A204.1 (cell line): ENCODE measurements around the gene MYDGF.

Experiments used
- FAIRE-seq: peaks from 2 replicates; lab custom pipeline; 2012; peaks lifted over from hg19 to GRCh38; lab: Jason Lieb, UNC

The MYDGF gene

GRCh38 chr19:4673726-4674125, 3.6 kb upstream of the MYDGF start:
- FAIRE-seq = no peak

DNA sequence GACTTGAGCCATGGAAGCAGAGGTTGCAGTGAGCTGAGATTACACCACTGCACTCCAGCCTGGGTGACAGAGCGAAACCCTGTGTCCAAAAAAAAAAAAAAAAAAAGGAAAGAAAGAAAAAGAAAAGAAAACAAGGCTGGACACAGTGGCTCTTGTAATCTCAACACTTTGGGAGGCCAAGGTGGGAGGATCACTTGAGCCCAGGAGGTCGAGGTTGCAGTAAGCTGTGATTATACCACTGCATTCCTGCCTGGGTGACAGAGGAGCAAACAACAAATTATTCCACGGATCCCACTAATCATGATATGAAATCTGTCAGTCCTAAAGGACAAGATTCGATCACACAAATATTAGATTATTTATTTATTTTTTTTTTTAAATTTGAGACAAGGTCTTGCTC, 3.1 kb upstream of the MYDGF start:
- FAIRE-seq = no peak

- no peak for FAIRE-seq
Observed at GRCh38 chr19:4671185-4671851, 1.2 kb upstream of the MYDGF start.

DNA sequence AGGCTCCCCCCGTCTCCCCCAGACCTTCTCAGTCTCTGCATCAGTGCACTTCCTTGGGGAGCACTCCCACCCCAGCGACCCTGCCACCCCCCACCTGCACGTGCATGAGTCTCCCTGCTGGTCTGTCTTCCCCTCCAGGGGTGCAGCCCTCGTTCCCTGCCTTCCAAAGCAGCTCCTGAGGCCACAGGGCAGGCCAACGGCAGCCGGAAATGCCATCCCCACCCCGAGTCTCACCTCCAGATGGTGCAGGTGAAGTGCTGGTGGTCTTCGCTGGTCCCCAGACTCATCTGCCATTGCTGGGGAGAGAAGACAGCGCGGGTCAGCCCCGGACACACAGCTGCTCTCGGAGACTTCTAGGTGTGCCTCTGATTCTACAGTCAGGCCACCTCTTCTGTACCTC, 5.5 kb downstream of the MYDGF start:
- FAIRE-seq = no peak

DNA sequence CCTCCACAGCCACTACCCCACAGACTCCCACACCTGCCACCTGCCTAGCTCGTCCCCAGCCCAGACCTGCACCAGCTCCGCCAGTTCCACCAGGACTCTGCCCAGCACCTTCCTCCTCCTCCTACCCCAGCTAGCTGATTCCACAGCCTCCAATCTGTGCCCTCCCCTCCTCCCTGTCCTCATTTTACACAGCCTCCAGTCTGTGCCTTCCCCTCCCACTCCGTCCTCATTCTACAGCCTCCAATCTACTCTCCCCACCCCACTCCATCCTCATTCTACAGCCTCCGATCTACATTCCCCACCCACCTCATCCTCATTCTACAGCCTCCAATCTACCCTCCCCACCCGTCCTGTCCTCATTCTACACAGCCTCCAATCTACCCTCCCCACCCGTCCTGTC, 7.3 kb downstream of the MYDGF start:
- FAIRE-seq = no peak

- FAIRE-seq = no peak
Observed at GRCh38 chr19:4662020-4662695, 8.0 kb downstream of the MYDGF start.

DNA sequence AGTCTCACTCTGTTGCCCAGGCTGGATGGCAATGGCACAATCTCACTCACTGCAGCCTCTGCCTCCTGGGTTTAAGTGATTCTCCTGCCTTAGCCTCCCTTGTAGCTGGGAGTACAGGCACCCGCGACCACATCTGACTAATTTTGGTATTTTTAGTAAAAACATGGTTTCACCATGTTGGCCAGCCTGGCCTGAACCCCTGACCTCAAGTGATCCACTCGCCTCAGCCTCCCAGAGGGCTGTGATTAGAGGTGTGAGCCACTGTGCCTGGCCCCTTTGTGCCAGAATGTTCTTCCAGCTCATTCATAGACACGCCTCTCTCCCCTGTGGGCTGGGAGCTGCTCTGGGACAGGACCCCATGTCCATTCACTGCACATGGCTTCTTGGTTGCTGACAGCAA, 9.1 kb downstream of the MYDGF start:
- FAIRE-seq = no peak

- FAIRE-seq = no peak
Observed at GRCh38 chr19:4660181-4660791, 9.9 kb downstream of the MYDGF start.

- FAIRE-seq = no peak
Observed at GRCh38 chr19:4657835-4658234, 12.3 kb downstream of the MYDGF start.

DNA sequence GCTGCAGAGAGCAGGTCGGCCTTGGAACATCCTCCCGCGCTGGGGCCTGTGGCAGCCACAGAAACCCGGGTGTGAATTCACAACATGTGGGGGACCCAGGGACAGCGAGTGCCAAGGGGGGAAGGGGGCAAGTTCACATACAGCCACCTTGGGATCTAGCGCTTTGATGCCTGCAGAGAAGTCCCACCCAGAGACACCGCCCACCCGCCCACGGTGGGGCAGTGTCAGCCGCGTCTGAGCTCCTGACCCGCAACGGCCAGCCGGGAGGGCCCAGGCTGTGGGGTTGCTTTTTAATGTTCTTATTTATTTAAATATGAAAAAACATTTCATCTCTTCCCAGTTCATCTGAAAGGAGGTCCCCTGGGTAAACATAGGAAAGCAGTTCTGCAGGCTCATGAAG, 12.9 kb downstream of the MYDGF start:
- no peak for FAIRE-seq

GRCh38 chr19:4656102-4656501, 14.0 kb downstream of the MYDGF start:
- FAIRE-seq = no peak

GRCh38 chr19:4654437-4655361, 15.4 kb downstream of the MYDGF start:
- no peak for FAIRE-seq

- FAIRE-seq = no peak
Observed at GRCh38 chr19:4653793-4654436, 16.2 kb downstream of the MYDGF start.

- FAIRE-seq = no peak
Observed at GRCh38 chr19:4652075-4652474, 18.1 kb downstream of the MYDGF start.

GRCh38 chr19:4650159-4650558, 20.0 kb downstream of the MYDGF start:
- no peak for FAIRE-seq

DNA sequence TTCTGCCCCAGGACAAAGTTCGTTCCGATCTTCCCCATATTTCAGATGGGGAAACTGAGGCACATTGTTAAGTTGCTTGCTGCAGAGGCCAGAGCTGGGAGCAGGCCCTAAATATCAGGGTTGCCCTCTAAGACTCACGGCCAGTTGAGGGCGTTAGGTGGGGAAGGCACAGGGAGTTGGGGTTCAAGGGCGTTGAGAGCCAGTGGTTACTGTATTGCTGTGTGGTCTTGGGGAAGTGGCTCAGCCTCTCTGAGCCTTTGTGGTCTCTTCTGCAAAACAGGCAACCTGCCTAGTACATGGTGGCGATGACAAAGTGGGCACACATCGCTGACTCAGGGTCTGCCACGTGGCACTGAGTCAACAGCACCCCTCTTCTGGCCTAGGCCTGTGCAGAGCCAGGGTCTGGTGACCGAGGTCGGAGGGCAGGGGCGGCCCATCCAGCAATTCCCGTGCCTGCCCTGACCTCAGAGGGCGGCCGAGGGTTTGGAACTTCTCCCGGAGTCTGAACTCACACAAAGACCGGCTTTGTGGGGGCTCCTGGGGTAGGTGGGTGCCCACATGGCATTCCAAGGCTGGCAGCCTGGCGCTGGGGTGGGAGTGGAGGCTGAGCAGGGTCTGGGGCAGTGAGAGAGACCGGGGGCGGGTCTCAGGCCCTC, 20.6 kb downstream of the MYDGF start:
- FAIRE-seq = no peak

- FAIRE-seq = no peak
Observed at GRCh38 chr19:4647676-4648644, 22.2 kb downstream of the MYDGF start.

DNA sequence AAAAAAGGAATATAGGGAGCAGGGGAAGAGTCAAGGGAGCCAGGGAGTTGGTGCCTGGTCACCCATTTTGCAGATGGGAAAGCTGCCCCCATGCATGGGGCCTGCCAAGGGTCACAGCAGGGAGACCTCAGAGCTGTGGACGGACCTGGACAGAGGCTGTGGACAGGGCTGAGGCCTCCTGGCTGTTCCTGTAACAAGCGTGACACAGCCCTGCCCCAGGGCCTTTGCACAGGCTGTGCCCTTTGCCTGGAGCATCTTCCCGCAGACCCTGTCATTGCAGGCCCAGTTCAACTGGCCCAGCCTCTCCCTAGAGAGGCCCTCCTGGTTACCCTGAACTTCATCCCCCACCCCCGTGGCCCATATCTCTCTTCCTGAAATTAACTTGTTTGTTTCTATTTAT, 24.4 kb downstream of the MYDGF start:
- FAIRE-seq = no peak

DNA sequence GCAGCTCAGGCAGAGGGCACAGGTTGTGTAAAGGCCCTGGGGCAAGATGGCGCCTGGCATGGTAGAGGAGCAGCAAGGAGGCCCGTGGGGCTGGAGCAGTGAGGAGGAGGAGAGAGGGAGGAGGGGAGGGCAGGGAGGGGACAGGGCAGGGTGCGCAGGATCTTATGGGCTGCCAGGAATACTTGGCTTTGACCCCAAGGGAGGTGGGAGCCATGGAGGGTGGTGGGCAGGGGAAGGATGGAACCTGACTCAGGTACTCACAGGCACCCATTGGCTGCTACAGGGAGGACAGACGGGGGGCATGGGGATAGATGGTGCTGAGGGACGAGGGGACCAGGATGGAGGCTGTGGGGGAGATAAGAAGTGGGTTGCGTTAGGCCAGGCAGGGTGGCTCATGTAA, 27.5 kb downstream of the MYDGF start:
- no peak for FAIRE-seq

DNA sequence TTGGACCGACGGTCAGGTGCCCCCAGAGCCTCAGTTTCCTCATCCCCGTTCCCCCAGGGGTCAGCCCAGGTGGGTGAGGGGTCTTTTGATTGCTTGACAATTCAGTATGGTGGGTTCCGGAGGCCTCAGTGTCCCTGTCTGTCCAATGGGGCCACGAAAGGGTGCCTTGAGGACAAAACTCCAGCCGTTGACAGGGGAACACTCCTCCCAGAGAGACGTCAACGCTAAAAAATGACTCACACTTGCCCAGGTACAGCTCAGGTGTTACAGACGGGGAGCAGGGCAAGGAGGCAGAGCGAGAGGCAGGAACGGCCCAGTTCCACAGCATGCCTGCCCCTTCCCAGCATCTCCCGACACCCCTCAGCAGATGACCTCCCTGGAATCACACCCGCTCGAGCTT, 29.0 kb downstream of the MYDGF start:
- no peak for FAIRE-seq
